DND-41 (cell line): ENCODE results near the gene SCAMP3.

Experiments
- ATAC-seq: fragments of 200-7000 bp; cut with Tn5 transposase; 3 replicates; pipeline ENCODE4 v1.9.1; 2021; ENCODE audit warnings: low read depth; ENCODE audit not compliant: insufficient read depth
- DNase-seq: peaks from one replicate; pipeline ENCODE4 v3.0.0-alpha.2; 2020
- H2AFZ ChIP-seq: 2 replicates; pipeline ENCODE4 v1.6.0; 2012; ENCODE audit warnings: low read depth, low read length
- H3K27ac ChIP-seq: 2 replicates; pipeline ENCODE4 v1.5.1; 2012; ENCODE audit warnings: low read length, inconsistent platforms
- H3K27me3 ChIP-seq: fragments of 200-600 bp; sonication (generic); 2 replicates; pipeline ENCODE4 v1.6.0; 2012; ENCODE audit warnings: low read length, mild to moderate bottlenecking, inconsistent platforms; ENCODE audit not compliant: insufficient read depth, poor library complexity
- H3K36me3 ChIP-seq: 2 replicates; pipeline ENCODE4 v1.5.1; 2012; ENCODE audit warnings: low read length, inconsistent platforms; ENCODE audit not compliant: insufficient read depth
- H3K4me1 ChIP-seq: 2 replicates; pipeline ENCODE4 v1.5.1; 2012; ENCODE audit warnings: mild to moderate bottlenecking, low read length; ENCODE audit not compliant: insufficient read depth
- H3K4me2 ChIP-seq: 2 replicates; pipeline ENCODE4 v1.6.0; 2012; ENCODE audit warnings: mild to moderate bottlenecking, moderate library complexity, low read length, inconsistent platforms; ENCODE audit not compliant: insufficient read depth
- H3K4me3 ChIP-seq, 2 experiments: fragments of 200-600 bp in 1 of 2; shearing (Covaris generic) in 1 of 2; 2 replicates each; pipeline ENCODE4 v1.5.1; 2012 to 2016; ENCODE audit warnings: inconsistent platforms in 2 of 2, low read length in 2 of 2, mild to moderate bottlenecking in 2 of 2, low read depth in 1 of 2, moderate library complexity in 1 of 2
- H3K79me2 ChIP-seq: 2 replicates; pipeline ENCODE4 v1.6.0; 2012; ENCODE audit warnings: low read length, inconsistent platforms; ENCODE audit not compliant: insufficient read depth
- H3K9ac ChIP-seq: 2 replicates; pipeline ENCODE4 v1.6.0; 2012; ENCODE audit warnings: low read depth, mild to moderate bottlenecking, inconsistent platforms, low read length, moderate library complexity
- H3K9me3 ChIP-seq: 2 replicates; pipeline ENCODE4 v1.5.1; 2012; ENCODE audit warnings: low read length, moderate library complexity, mild to moderate bottlenecking, inconsistent platforms; ENCODE audit not compliant: insufficient read depth, severe bottlenecking
- H4K20me1 ChIP-seq: 2 replicates; pipeline ENCODE4 v1.6.0; 2012; ENCODE audit warnings: low read length; ENCODE audit not compliant: insufficient read depth
- EZH2 ChIP-seq: IDR thresholded peaks from 3 replicates; pipeline ENCODE4 v1.6.1; 2012; ENCODE audit warnings: borderline replicate concordance, low read depth, mild to moderate bottlenecking, moderate library complexity, low read length, inconsistent platforms; ENCODE audit not compliant: severe bottlenecking
- TF ChIP-seq, protein P1 (sequence below): IDR thresholded peaks from 2 replicates; pipeline ENCODE4 v1.5.1; 2012; ENCODE audit warnings: borderline replicate concordance, low read length, moderate library complexity, mild to moderate bottlenecking; ENCODE audit not compliant: poor library complexity, severe bottlenecking; ENCODE audit errors: extremely low read depth

The SCAMP3 gene

GRCh38 chr1:155210314-155211104, 51.7 kb downstream of the SCAMP3 start:
- no peak for TF ChIP-seq EZH2
- TF ChIP-seq, protein P1, sequence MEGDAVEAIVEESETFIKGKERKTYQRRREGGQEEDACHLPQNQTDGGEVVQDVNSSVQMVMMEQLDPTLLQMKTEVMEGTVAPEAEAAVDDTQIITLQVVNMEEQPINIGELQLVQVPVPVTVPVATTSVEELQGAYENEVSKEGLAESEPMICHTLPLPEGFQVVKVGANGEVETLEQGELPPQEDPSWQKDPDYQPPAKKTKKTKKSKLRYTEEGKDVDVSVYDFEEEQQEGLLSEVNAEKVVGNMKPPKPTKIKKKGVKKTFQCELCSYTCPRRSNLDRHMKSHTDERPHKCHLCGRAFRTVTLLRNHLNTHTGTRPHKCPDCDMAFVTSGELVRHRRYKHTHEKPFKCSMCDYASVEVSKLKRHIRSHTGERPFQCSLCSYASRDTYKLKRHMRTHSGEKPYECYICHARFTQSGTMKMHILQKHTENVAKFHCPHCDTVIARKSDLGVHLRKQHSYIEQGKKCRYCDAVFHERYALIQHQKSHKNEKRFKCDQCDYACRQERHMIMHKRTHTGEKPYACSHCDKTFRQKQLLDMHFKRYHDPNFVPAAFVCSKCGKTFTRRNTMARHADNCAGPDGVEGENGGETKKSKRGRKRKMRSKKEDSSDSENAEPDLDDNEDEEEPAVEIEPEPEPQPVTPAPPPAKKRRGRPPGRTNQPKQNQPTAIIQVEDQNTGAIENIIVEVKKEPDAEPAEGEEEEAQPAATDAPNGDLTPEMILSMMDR = no peak
- Histone ChIP-seq H3K4me2 (peak overlapping the region; percentile 86), H2AFZ (no peak overlapping the region), H3K9me3 (no peaks in the 10 kb centered on the region), H3K27ac (no peak overlapping the region), H3K4me3 (peak overlapping the region in 1 of 2 experiments; percentile 88; a peak in 1 of 4 replicates), H3K27me3 (no peaks in the 10 kb centered on the region), H3K4me1 (peaks cover 33% of the 10 kb centered on the region), H3K79me2 (peaks cover 17% of the 10 kb centered on the region), H3K36me3 (peaks cover 18% of the 10 kb centered on the region), H4K20me1 (no peaks in the 10 kb centered on the region), H3K9ac (peak overlapping the region; percentile 75; the same call in 1 of the 2 replicates)
- ATAC-seq (no peak), DNase-seq (no peak)

GRCh38 chr1:155209312-155209721, 52.8 kb downstream of the SCAMP3 start:
- Histone ChIP-seq H3K4me3 (peak overlapping the region; percentile 77 to 88), H3K27me3 (no peaks in the 10 kb centered on the region), H3K79me2 (peaks cover 17% of the 10 kb centered on the region), H3K9me3 (no peaks in the 10 kb centered on the region), H2AFZ (peak overlapping the region; percentile 92), H3K36me3 (peaks cover 10% of the 10 kb centered on the region), H3K27ac (peak overlapping the region; percentile 81), H3K4me1 (peaks cover 33% of the 10 kb centered on the region), H3K9ac (peak overlapping the region; percentile 75), H4K20me1 (no peaks in the 10 kb centered on the region), H3K4me2 (peak overlapping the region; percentile 86)
- DNase-seq = no peak
- ATAC-seq = no peak
- TF ChIP-seq EZH2 = no peak
- TF ChIP-seq, protein P1 = peak; percentile 1

DNA sequence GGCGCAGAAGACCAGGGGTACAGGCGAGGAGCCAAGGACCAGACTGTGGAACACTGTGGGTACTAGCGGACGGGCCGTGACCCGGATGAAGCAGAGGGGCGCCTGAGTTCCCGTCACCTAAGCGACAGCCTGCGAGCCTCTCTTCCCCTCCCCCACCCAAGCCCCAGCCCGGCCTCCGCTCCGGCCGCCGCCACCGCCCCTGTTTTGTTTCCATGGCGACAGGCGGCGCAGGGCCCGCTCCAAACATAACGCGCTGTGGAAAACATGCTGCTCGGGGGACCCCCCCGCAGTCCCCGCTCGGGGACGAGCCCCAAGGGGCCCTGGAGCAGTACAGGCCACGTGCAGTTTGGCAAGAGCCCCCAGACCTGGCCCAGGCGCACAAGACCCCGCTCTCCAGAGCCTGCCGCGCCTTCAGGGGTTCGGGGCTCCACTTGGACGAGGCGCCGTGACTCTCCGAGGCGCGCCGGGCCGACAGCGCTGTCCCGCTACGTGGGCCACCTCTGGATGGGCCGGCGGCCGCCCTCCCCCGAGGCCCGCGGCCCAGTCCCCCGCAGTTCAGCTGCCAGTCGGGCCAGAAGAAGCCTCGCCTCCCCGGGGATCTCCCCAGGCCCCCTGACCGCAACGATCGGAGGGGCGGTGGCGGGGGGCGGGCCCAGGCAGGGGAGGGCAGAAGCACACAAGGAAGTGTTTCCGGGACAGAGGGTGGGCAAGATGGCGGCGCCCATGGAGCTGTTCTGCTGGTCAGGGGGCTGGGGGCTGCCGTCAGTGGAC, 53.4 kb downstream of the SCAMP3 start, which contains the start of gene MTX1:
MTX1 (plus strand) TSS at position 155 of the 771 bp plus-strand sequence; CDS start at position 265, 110 bp downstream.
- TF ChIP-seq EZH2 = no peak
- TF ChIP-seq, protein P1 = peak; percentile 0
- peaks cover 10% of the 10 kb centered on the region for H3K36me3 ChIP-seq
- H3K9me3 ChIP-seq = no peaks in the 10 kb centered on the region
- H3K27me3 ChIP-seq = no peaks in the 10 kb centered on the region
- H3K79me2 ChIP-seq = peaks cover 17% of the 10 kb centered on the region
- H3K27ac ChIP-seq = peak within 1 kb of the TSS; percentile 81
- ATAC-seq (peak; percentile 91), DNase-seq (peak; percentile 91)
- H3K4me1 ChIP-seq = peaks cover 33% of the 10 kb centered on the region
- peak within 1 kb of the TSS; percentile 92 for H2AFZ ChIP-seq
- H4K20me1 ChIP-seq = no peaks in the 10 kb centered on the region
- peak within 1 kb of the TSS; percentile 86 for H3K4me2 ChIP-seq
- peak within 1 kb of the TSS; percentile 77 to 88 for H3K4me3 ChIP-seq
- peak within 1 kb of the TSS; percentile 75 for H3K9ac ChIP-seq
